M059J (cell line): ENCODE results near the gene YIPF3. TPM values are rescaled to one million over a fixed set of nuclear protein-coding genes. Genes with fewer than 3 reads are reported as not detected.
"Not testable (repeated sequence)": the region's sequence is repeated elsewhere in the genome, so short reads cannot be mapped to it uniquely, and the experiment has no call there.

Experiments used
- DNase-seq: peaks from one replicate; pipeline ENCODE4 v3.0.0-alpha.2; 2012; ENCODE audit warnings: low read depth
- total RNA-seq: library from RNA; depleted of rRNA; stranded (reverse); fragments of >200 nt; shearing (Covaris generic); gene quantifications from 2 replicates; pipeline ENCODE4 v1.2.3, GENCODE V29; 2014

Gene YIPF3
- total RNA-seq, 1 experiment from 2014 or later, result 194 TPM

GRCh38 chr6:43493230-43493629, 23.5 kb downstream of the YIPF3 start:
- DNase-seq, result no peak

- DNase-seq, result no peak
Measured at GRCh38 chr6:43492673-43493072, 24.1 kb downstream of the YIPF3 start.

- peak; percentile 70 for DNase-seq
Measured at GRCh38 chr6:43491750-43492661, 24.7 kb downstream of the YIPF3 start.

GRCh38 chr6:43490523-43490939, 26.2 kb downstream of the YIPF3 start:
- no peak for DNase-seq

DNA sequence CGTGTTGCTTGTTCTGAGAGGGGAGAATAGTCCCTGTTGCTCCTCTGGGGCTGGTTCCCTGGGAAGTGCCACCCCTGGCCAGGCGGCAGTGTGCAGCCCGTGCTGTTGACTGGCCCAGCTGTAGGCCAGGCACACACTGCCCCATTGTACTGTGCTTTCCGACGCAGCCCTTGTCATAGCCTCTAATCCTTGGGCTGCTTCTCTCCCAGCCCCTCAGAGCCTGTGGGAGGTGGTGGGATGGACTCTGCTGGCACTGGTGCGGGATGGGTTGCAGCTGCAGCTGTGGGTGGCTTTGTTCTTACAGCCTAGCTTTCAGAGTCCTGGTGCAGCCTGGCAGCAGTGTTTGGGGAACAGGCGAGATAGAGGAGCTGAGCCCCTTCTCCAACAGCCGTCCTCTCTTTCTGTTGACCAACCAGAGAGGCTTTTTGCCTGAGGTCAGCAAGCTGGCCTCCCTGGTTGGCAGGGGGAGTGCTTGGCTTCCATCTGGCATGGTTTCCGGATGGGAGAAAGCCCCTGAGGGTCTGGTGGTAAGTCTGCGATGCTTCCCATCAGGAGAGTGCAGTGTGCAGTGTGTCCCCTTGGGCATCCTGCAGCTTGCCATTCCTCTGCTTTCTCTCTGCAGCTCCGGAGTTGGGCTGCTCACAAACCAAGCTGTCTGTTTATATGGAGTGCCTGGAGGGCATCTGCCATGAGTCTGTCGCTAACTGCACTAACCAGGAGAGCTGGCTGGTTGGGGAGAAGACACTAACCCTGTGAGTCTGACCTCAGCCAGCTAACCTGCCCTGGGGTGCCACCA, 27.3 kb downstream of the YIPF3 start:
- no peak for DNase-seq

- peak; percentile 61 for DNase-seq
Measured at GRCh38 chr6:43488667-43489276, 28.0 kb downstream of the YIPF3 start.

DNA sequence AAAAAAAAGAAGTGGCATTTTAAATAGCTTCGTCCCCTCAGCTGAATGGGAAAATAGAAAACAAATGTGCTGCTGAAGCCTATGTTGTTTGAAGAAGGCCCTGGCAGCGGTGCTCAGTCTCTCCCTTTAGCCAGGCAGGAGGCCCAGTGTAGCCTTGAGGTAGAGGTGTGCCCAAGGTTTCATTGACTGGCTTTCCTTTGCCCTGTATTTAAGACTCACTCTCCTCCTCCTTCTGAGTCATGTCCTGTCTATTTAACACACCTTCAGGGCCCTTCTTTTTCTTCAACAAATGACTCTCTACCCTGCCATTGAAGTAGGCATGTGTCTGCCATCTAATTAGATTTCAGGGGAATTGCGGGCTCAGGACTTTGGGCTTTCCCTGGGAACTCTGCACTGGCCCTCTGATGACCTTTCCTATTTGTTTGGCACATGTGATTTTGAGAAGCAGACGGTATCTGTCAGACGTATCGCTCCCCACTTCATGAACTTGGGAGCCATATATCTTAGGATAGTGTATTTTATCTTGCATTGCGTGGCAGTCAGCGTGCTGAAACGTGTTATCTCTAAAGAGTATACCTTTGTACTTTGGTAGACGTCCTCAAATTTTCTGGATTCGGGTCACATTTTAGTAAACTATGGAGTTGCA, 35.0 kb downstream of the YIPF3 start:
- peak; percentile 65 for DNase-seq

GRCh38 chr6:43481075-43481474, 35.7 kb downstream of the YIPF3 start:
- DNase-seq, result no peak

DNA sequence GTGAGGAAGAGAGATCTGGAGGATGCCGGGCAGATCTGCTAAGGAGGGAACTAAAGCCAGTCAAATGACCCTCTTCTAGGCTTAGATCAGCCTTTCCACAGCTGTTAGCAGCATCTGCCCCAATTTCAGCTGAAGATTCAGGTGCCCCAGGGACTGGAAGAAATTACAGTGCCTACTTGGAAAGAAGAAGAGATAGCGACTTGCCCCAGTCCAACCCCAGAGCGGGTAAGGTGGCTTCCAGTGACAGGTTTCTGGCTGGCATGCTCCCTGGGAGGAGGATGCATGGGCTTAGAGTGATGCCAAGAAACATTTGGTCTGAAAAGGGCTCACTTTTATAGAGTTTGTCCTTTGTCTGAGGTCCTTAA, 38.7 kb downstream of the YIPF3 start:
- no peak for DNase-seq

GRCh38 chr6:43477235-43478007, 39.3 kb downstream of the YIPF3 start, which contains the start of gene TJAP1:
TJAP1 (plus strand) TSS chr6:43477570; CDS start chr6:43499002, 21,432 bp downstream.
- DNase-seq, result peak; percentile 92

- no peak for DNase-seq
Measured at GRCh38 chr6:43476746-43477145, 40.0 kb downstream of the YIPF3 start.

GRCh38 chr6:43475516-43475915, 41.2 kb downstream of the YIPF3 start:
- no peak for DNase-seq

- no peak for DNase-seq
Measured at GRCh38 chr6:43472515-43472914, 44.2 kb downstream of the YIPF3 start.

DNA sequence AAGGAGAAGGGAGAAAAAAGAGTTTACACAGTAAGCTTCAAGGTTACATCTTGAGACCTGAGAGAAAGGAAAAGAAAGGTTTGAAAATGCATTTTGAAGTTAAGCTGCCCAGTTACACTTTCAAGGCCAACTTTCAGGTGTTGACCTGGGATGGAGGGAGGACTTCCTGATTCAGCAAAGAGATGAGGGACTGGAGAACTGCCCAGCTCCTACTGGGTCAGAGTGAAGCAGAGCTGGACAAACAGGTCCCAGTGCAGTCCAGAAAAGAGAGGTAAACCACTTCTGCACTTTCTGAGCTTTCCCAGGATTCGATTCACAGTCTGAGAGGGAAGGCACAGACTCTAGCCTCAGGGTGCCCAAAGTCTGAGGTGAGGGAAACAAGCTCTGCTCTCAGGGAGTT, 45.3 kb downstream of the YIPF3 start:
- no peak for DNase-seq

DNA sequence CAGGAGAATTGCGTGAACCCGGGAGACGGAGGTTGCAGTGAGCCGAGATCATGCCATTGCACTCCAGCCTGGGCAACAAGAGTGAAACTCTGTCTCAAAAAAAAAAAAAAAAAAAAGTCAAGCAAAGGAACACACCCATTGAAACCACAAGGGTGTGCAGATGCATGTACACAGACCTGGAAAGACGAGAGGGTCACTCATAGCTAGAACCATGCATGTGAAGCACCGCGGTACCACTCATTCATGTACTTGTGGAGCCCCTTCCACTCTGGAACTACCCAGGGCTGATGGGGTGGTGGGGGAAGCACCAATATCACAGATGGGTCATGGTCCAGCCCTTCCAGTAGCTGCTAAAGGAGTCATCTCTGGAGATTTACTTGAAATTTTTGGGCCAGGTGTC, 46.8 kb downstream of the YIPF3 start:
- DNase-seq, result no peak

- DNase-seq, result no peak
Measured at GRCh38 chr6:43468748-43469681, 47.7 kb downstream of the YIPF3 start.

GRCh38 chr6:43468240-43468639, 48.5 kb downstream of the YIPF3 start:
- DNase-seq, result no peak

GRCh38 chr6:43467752-43468151, 49.0 kb downstream of the YIPF3 start:
- DNase-seq, result no peak

GRCh38 chr6:43467265-43467664, 49.5 kb downstream of the YIPF3 start:
- not testable (repeated sequence) for DNase-seq

DNA sequence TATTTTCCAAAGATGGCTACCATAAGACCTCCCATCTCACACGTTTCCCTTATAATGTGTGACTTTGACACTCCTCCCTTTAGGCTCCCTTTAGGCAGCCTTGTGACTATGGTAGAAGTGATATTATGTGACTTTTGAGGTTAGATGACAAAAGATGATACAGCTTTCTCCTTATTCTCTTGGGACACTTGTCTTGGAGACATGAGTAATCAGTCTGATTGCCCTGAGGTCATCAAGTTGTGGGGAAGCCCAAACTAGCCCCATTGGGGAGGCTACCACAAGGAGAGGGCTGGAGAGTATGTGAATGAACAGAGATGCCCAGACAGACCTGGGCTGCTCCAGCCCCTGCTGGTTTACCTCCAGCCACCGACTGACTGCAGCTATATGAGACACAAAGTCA, 50.8 kb downstream of the YIPF3 start:
- DNase-seq, result no peak
